PFSK-1 (cell line): ENCODE data around the gene NLRC3.

Source experiments
- FOXP2 ChIP-seq: optimal IDR thresholded peaks from 2 replicates; pipeline ENCODE3; 2011; ENCODE audit warnings: borderline replicate concordance, control low read depth, inconsistent platforms; ENCODE audit not compliant: insufficient read depth; ENCODE audit errors: extremely low read length, extremely low read depth
- POLR2AphosphoS5 ChIP-seq: IDR thresholded peaks from 2 replicates; pipeline ENCODE4 v1.6.1; 2012; ENCODE audit warnings: low read depth, mild to moderate bottlenecking, control low read depth, low read length, moderate library complexity
- SIN3A ChIP-seq: IDR thresholded peaks from 2 replicates; pipeline ENCODE4 v1.6.1; 2012; ENCODE audit warnings: mild to moderate bottlenecking, low read length, moderate library complexity, borderline replicate concordance; ENCODE audit not compliant: insufficient read depth
- TAF1 ChIP-seq: IDR thresholded peaks from 2 replicates; pipeline ENCODE4 v1.6.1; 2012; ENCODE audit warnings: low read length, control low read depth, borderline replicate concordance; ENCODE audit not compliant: insufficient read depth
- TF ChIP-seq, protein P1 (sequence below), 2 experiments: IDR thresholded peaks; 2 replicates each; pipeline versions ENCODE4 v1.6.1 to v1.8.0; 2011 to 2012; ENCODE audit warnings: low read depth in 2 of 2, low read length in 2 of 2, control low read depth in 1 of 2, inconsistent platforms in 1 of 2, mild to moderate bottlenecking in 1 of 2, moderate library complexity in 1 of 2; ENCODE audit not compliant: insufficient read depth in 1 of 2

Gene NLRC3

GRCh38 chr16:3573146-3573815 lies 3.9 kb downstream of the NLRC3 start:
- TF ChIP-seq, protein P1, sequence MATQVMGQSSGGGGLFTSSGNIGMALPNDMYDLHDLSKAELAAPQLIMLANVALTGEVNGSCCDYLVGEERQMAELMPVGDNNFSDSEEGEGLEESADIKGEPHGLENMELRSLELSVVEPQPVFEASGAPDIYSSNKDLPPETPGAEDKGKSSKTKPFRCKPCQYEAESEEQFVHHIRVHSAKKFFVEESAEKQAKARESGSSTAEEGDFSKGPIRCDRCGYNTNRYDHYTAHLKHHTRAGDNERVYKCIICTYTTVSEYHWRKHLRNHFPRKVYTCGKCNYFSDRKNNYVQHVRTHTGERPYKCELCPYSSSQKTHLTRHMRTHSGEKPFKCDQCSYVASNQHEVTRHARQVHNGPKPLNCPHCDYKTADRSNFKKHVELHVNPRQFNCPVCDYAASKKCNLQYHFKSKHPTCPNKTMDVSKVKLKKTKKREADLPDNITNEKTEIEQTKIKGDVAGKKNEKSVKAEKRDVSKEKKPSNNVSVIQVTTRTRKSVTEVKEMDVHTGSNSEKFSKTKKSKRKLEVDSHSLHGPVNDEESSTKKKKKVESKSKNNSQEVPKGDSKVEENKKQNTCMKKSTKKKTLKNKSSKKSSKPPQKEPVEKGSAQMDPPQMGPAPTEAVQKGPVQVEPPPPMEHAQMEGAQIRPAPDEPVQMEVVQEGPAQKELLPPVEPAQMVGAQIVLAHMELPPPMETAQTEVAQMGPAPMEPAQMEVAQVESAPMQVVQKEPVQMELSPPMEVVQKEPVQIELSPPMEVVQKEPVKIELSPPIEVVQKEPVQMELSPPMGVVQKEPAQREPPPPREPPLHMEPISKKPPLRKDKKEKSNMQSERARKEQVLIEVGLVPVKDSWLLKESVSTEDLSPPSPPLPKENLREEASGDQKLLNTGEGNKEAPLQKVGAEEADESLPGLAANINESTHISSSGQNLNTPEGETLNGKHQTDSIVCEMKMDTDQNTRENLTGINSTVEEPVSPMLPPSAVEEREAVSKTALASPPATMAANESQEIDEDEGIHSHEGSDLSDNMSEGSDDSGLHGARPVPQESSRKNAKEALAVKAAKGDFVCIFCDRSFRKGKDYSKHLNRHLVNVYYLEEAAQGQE (IDR thresholded peaks at IDR 0.05; ENCODE audit: insufficient read depth in 1 of 2, low read depth in 2 of 2, low read length in 2 of 2) = no peak
- TF ChIP-seq POLR2AphosphoS5 = no peak
- TF ChIP-seq SIN3A = no peak
- TF ChIP-seq TAF1 = no peak
- TF ChIP-seq FOXP2 = no peak

DNA sequence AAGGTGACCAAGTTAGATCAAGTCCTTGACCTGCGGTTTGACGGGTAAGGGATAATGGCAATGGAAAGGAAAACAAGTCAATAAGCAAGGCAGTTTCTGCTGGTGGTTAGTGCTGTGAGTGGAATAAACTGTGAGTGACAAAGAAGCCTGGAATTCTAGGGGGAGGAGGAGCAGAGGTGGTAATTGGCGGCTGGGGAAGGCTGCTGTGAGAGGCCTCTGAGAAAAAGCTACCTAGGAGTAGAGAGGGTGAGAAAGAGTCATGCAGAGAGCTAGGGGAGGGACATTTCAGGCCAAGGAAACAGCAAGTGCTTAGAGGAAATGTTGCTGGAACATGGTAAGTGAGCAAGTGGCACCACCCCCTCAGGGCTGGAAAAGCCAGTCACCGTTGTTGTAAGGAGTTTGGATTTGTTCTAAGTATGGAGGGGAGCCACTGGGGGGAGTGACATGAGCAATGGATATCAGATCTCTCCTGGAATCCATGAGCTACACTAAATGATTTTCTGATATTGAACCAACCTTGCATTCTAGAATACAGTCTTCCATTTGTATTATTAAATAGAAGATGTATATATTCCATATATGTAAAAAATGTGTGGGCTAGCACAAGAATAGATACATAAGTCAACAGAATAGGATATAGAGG lies 6.7 kb downstream of the NLRC3 start:
- no peak for TF ChIP-seq FOXP2
- TF ChIP-seq, protein P1 (IDR thresholded peaks at IDR 0.05; ENCODE audit: insufficient read depth in 1 of 2, low read depth in 2 of 2, low read length in 2 of 2) = no peak
- no peak for TF ChIP-seq SIN3A
- no peak for TF ChIP-seq TAF1
- no peak for TF ChIP-seq POLR2AphosphoS5

GRCh38 chr16:3569851-3570250 lies 7.4 kb downstream of the NLRC3 start:
- TF ChIP-seq, protein P1 (IDR thresholded peaks at IDR 0.05; ENCODE audit: insufficient read depth in 1 of 2, low read depth in 2 of 2, low read length in 2 of 2) = no peak
- TF ChIP-seq SIN3A (no peak), POLR2AphosphoS5 (no peak), FOXP2 (no peak), TAF1 (no peak)

DNA sequence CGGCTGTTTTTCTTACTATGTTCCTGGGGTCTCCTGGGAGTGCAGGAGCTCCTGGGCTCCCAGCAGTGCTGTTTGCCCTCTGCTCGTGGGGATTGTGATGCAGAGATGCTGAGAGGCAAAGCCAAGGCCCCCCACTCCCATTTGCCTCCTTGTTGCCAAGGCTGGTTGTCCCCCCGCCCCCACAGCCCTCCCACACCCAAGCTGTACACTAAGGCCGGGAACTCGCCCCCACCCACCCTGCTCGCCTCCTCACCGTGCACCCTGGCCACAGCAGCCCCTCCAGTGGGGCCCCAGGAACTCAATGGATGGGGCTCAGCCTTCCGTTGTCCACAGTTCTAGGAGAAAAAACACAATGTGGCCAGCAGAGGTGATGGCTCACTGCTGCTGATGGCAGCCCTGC lies 10.2 kb downstream of the NLRC3 start:
- TF ChIP-seq FOXP2 (no peak), POLR2AphosphoS5 (no peak), TAF1 (no peak), SIN3A (no peak)
- TF ChIP-seq, protein P1 (IDR thresholded peaks at IDR 0.05; ENCODE audit: insufficient read depth in 1 of 2, low read depth in 2 of 2, low read length in 2 of 2) = no peak

GRCh38 chr16:3564889-3565141 lies 12.4 kb downstream of the NLRC3 start:
- no peak for TF ChIP-seq FOXP2
- TF ChIP-seq, protein P1 (IDR thresholded peaks at IDR 0.05; ENCODE audit: insufficient read depth in 1 of 2, low read depth in 2 of 2, low read length in 2 of 2) = no peak
- no peak for TF ChIP-seq TAF1
- no peak for TF ChIP-seq POLR2AphosphoS5
- no peak for TF ChIP-seq SIN3A
